Loucy (cell line): ENCODE data around the gene VTCN1.

Experiments
- CTCF ChIP-seq: fragments of 200-600 bp; sonication (generic); conservative IDR thresholded peaks from 2 replicates; pipeline ENCODE4 v1.5.1; 2014; ENCODE audit warnings: mild to moderate bottlenecking, antibody characterized with exemption, low read length
- EZH2phosphoT487 ChIP-seq: fragments of 200-600 bp; IDR thresholded peaks from 2 replicates; pipeline ENCODE4 v1.6.1; 2018; ENCODE audit warnings: antibody characterized with exemption, mild to moderate bottlenecking, moderate library complexity, borderline replicate concordance

- TF ChIP-seq CTCF (no peak), EZH2phosphoT487 (no peak)
Measured at GRCh38 chr1:117146072-117146471, 64.7 kb downstream of the VTCN1 start.
